NCI-H748 treated with DMSO at 0.1 percent for 48 hours (cell line): ENCODE data around the gene VEGFB.

Source experiments
- DNase-seq: peaks from one replicate; lab custom pipeline; 2025; lab: John Stamatoyannopoulos, UW

The VEGFB gene

DNA sequence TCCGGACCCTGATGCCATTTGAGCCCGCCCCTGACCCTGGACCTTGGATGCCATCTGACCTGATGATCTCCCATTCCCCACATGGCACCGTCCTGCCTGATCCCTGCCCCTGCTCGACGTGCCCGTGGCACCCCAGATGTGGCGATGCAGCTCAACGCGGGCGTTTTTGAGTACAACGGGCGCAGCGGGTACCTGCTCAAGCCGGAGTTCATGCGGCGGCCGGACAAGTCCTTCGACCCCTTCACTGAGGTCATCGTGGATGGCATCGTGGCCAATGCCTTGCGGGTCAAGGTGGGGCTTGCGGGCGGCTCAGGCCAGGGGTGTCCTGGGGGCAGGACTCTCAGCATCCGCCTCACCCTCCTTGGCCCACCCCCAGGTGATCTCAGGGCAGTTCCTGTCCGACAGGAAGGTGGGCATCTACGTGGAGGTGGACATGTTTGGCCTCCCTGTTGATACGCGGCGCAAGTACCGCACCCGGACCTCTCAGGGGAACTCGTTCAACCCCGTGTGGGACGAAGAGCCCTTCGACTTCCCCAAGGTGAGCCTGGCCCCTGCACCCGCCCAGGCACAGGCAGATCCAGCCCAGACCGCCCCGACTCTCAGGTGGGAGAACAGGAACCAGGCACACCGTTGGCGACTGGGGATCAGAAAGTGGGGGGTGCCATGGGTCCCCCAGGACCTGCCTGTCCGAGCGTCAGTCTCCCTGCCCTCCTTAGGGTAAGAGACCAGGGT, 28.1 kb downstream of the VEGFB start:
- no peak for DNase-seq

GRCh38 chr11:64263021-64263946, 28.9 kb downstream of the VEGFB start:
- no peak for DNase-seq

DNA sequence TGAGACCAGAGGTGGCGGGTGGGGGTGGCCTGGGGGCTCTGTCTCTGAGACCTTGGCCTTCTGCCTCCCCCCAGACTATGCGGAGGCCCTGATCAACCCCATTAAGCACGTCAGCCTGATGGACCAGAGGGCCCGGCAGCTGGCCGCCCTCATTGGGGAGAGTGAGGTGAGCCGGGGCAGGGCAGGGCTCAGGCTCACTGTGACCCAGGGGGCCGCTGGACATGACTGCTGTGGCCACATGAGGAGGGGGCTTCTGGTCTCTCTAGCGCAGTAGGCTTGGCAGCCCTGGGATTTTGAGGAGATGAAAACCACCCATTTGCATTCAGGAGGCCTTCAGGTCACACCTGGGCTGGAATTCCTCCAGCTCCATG, 29.5 kb downstream of the VEGFB start:
- DNase-seq = no peak

DNA sequence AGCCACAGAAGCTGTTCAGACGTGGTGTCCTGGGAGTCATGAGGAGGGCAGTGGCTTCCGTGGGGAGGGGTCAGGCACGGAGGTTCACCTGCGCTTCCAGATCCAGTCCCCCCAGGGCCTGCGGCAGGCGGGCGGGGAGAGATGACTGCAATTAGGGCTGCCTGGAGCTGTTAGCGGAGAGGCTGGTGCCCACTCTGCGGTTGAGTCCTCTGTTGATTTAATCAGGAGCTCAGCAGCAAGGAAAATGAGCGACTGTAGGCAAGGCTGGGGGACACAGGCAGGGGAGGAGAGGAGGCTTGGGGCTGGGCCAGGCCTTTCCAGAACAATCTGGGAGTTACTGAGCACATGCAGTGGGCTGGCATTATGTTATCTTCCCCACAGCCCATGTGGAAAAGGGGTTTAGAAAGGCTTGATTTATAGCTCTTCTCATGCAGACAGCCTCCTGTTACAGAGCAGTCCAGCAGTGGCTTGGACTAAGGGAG, 30.0 kb downstream of the VEGFB start:
- no peak for DNase-seq

DNA sequence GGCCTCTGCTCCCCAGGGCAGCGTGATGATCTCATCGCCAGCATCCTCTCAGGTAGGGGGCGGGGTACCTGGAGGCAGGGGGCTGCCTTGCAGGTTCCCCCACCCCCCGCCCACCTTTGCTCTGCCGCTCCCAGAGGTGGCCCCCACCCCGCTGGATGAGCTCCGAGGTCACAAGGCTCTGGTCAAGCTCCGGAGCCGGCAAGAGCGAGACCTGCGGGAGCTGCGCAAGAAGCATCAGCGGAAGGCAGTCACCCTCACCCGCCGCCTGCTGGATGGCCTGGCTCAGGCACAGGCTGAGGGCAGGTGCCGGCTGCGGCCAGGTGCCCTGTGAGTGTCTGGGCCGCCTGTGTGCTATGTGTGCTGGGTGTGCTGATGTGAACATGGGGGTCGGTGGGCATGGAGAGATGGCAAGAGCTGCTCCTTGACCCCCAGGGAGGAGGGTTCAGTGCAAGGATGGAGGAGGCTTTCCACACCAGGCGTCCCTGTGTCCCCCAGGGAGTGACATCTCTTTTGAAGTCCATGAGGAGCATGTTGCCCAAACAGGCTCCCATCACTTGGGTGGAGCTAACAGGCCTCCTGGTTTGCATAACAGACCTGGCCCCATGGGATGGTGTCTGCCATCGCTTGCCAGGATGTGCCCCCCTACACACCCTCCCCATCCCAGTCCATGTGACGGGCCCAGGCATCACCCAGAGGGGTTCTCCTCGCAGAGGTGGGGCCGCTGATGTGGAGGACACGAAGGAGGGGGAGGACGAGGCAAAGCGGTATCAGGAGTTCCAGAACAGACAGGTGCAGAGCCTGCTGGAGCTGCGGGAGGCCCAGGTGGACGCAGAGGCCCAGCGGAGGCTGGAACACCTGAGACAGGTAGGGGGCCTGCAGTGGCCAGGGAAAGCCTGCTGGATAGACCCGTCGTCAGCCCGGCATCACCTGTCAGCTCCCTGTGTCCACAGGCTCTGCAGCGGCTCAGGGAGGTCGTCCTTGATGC, 31.1 kb downstream of the VEGFB start:
- DNase-seq = no peak

DNA sequence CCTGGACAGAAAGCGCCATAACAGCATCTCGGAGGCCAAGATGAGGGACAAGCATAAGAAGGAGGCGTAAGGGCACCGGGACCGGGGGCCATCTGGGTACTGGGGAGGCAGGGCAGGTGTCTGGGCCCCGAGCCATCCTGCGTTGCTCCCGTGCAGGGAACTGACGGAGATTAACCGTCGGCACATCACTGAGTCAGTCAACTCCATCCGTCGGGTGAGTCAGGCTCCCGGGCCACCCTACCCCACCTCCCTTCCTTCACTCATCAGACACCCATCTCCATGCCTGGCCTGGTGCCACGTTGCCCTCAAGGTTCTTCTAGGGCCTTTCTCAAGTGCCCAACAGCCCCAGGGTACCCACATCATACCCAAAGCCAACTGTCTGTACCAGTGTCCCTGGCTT, 32.0 kb downstream of the VEGFB start:
- DNase-seq = no peak

- DNase-seq = no peak
These were observed 33.0 kb downstream of the VEGFB start for GRCh38 chr11:64267207-64267945.

GRCh38 chr11:64268025-64268892, 33.9 kb downstream of the VEGFB start:
- DNase-seq = no peak

DNA sequence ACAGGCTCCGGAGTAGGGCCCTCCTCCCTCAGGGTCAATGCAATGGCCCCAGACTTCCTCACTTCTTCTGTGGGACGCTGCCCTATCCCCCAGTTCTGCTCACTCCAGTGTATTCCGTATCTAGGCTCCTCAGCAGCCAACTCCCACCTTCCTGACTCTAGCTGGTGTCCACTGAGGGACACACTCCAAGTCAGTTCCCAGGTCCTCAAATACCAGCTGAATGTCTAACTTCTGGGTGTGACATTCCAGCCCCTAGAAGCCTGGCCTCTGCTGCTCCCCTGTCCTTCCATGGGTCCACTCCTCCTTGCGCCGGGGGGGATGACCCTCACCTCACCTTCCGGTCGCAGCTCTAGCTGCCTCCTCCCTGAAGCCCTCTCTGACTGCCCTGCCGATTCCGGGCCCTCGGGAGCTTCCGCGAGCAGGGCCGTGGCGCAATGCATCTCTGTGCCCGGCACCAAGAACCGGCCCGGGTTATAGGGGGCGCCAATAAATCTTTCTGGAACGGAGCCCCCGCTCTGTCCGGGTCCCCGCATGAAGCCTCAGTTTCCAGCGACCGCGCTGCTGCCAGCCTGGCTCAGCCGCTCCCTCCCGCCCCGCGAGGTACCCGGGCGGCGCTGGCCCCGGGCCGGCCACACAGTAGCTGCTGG, 34.6 kb downstream of the VEGFB start:
- no peak for DNase-seq

GRCh38 chr11:64269540-64270220, 35.3 kb downstream of the VEGFB start:
- peak; percentile 98 for DNase-seq

- DNase-seq = no peak
These were observed 40.8 kb downstream of the VEGFB start for GRCh38 chr11:64275031-64275800.

- no peak for DNase-seq
These were observed 41.5 kb downstream of the VEGFB start for GRCh38 chr11:64275841-64276240.

DNA sequence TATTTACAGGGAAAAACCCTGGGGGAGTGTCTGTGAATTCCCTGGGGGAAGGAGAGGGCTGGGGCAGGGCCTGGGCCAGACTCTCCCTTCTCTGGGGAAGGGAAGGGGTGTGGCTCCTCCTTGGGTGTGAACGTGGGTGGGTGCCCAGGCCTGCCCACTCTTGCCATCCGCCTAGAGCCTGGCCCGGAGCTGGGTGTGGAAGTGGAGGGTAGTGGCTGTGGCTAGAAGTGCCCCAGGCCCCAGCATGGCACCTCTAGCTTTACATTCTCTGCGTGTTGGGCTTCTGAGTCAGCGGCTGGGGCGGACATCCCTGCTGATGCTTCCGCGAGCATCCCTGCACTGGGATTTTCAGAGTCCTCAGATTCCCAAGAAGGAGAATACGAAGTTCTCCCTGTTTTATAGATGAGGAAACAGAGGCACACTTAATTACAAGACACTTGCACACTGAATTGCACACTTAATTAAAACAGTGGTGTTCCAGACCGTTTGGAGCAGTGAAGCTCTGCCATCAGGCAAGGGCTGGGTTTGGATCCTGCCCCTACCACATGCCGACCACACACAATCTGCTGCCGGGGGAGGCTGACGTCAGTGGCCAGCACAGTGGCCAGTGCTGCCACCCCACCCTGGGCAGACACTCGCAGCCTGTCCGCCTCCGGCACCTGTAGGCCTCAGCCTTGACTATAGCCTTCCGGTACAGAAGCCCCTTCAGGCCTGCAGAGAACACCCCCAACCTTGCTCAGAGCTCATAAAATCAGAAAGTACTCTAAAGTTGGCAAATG, 42.5 kb downstream of the VEGFB start:
- no peak for DNase-seq

DNA sequence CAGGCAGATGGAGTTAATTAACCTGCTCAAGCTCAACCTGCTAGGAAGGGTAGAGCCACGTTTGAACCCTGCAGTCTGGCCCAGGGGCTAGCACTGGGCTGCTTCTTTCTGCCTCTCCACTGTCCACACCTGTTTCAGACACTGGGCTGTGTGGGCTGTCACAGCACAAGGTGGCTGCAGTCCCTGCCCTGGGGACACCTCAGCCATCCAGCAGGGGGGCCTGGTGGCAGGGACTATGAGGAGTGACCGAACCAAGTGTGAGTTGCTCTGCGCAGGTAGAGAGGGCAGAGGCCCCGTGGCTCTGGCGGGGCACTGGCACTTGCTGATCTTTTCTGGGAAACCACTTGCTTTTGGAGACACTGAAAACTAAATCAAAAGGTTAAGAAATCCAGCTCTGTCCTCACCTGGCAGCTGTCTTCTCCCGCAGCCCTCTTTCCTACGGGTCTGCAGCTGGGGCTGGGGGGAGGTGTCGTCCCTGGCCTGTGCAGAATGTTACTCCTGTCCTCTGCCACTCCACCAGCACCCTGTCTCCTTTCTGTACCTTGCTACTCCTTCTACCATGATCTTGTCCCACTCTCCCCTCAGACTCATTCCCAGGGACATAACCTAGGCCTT, 44.3 kb downstream of the VEGFB start:
- DNase-seq = no peak

DNA sequence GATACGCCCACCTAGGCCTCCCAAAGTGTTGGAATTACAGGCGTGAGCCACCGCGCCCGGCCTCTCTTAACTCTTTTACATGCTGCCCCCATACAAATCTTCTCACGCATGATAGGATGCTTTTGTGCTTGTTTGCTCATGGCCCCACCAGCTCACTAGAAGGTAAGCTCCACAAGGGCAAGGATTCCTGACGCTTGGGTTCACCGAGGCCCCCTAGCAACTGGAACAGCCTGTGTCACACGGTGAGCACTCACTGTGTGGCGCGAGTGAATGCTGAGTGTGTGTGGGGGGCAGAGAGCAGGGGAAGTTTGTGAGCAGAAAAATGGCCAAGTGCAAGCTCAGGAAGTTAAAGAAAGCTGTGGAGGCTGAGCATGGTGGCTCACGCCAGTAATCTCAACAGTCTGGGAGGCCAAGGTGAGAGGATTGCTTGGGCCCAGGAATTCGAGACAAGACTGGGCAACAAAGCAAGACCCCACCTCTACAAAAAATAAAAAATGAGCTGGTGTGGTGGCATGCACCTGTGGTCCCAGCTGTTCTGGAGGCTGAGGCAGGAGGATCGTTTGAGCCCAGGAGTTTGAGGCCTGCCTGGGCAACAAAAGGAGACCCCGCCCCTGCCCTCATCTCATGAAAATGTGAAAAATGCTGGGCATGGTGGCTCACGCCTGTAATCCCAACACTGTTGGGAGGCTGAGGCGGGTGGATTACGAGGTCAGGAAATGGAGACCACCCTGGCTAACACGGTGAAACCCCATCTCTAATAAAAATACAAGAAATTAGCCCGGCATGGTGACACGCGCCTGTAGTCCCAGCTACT, 47.8 kb downstream of the VEGFB start:
- DNase-seq = no peak

DNA sequence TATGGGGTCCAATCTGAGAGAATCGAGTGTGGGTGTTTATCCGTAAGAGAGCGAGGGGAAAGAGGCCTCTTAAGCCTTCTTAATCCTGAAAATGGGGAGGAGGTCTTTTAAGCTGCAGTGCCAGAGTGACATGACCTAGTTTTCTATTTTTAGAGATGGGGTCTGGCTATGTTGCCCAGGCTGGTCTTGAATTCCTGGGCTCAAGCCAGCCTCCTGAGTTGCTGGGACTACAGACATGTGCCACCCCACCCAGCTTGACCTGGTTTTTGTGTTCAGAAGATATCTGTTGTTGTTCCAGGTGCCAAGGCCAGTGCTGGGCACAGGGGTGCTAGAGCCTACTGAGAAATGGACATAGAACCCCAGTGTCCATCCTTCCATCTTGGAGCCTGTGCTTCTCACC, 48.7 kb downstream of the VEGFB start:
- no peak for DNase-seq
